Measurements from ENCODE around the gene RTRAF.

The RTRAF gene

DNA sequence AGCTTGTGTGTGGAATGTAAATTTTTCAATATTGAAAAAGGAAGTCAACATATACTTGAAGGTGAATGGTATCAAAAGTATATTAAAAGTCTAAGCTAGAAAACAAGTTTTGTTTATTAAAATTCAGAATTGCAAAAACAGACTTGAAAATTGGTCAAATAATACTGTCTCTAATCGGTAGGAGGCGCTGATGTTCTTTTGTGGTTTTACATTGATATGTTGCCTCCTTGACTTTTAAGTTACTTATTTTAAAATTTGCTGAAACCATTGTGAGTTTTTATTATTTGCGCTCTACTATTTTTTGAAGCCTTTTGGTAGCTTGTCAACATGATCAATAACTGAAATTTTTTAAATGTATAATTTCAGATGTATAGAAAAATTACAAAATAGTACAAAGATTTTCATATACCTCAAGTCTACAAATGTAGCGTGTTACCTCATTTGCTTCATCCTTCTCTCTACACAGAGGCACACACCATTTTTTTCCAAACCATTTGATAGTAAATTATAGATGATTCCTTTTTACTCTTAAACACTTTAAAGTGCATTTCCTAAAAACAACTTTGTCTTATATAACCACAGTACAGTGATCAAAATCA lies 6.9 kb downstream of the RTRAF start:
- DNase-seq: no peak

DNA sequence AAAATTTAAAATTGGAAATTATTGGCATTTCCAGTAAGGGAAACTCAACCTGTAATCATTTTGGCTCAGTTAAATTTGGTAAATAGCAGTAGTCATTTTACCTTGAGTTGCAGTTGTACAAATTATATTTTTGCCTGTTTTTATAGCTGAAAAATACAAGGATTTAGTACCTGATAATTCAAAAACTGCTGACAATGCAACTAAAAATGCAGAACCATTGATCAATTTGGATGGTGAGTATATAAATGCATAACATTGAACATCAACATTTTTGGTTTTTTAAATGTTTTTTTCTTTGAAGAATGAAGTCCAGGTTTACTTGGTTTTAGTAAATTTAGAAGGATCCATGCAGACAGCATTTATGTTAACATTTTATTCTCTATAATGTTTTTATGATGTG lies 9.0 kb downstream of the RTRAF start:
- no peak for DNase-seq

DNA sequence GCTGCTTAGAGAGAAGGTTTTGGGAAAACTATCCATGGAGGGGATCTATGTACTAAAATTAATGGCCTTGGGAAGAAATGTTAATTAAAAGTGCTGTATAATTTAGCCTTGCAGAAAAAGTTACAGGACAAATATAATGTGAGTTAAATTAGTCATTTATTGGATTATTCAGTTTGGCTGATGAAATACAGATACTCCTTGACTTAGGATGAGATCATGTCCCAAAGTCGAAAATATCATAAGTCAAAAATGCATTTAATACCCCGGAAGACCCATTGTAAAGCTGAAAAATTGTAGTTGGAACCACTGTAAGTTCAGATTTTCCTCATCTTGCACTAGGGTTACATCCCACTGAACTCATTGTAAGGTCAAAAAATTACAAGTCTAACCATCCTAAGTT lies 9.7 kb downstream of the RTRAF start:
- no peak for DNase-seq

DNA sequence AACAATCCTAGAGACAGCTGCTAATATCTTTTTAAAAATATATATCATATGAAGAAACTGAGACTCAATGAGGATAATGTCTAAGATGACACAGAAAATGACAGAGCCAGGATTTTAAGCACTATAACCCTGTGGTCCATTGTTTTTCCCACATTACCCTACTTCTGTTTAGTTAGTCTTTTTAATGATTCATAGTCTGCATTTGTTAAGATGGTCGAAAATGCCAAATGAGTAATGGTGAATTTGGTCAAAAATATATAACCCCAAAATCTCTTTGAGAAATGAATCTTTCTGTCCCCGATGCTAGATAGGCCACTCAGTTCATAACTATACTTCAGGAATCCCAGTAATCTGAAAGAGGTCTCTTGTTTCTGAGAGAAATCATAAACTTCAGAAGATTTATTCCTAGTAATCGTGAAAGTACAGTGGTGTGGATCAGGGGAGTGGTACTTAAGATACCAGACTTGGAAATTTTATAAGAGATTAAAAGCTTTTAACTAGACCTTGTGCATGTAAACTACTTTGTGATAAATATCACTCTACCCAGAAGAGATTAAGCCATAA lies 10.8 kb downstream of the RTRAF start:
- no peak for DNase-seq

DNA sequence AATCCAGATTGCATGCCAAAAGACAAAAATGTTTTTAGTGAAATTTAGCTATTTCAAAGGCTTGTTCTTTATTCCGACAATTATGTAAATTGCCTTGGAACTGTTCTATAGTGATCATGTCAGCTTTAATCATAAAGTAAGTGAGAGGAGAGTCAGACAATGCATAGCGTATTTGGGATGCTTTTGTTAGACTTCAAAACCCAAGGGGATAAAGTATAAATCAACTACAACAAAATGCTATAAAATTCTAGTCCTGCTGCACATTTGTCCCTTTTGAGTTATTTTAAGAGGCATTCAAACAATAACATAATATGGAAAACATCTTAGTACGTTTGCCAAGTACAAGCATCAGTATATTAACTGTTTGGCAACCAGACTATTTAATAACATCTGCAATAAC lies 11.3 kb downstream of the RTRAF start:
- no peak for DNase-seq

DNA sequence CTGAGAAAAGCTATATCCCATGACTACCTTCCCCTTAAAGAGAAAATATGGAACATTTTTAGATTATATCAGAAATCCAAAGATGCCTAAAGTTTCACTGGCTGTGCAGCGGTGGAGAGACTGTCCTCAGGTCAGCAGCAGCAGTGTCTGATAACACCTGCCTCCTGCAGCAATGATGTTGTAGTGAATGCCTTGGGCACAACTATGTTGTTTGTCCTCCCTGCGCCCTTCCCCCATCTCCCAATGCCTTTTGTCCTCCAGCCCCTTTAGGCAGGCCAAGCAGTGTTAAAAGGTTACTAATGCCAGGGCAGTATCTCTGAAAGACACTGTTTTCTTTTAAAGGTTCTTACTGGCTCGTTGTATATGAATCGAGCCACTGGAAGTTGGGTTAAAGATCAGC lies 13.2 kb downstream of the RTRAF start:
- DNase-seq: no peak

DNA sequence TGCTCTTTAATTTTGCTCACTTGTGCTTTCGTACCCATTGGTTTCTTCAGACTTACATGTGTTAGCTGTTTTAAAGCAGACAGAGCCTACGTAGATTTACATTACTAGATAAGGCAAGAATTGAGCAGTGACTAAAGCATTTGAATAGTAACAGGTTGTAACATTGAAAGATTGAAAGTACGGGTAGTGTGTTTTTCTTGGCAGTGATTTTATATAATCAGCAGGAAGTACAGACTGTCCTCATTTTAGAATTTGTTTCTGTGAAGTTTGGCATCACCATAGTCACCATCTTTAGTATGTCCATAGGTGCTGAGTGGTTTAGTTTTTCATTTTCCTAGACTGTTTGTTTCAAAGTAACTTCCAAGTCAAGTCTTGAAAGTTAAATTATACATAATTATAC lies 14.0 kb downstream of the RTRAF start:
- no peak for DNase-seq

DNA sequence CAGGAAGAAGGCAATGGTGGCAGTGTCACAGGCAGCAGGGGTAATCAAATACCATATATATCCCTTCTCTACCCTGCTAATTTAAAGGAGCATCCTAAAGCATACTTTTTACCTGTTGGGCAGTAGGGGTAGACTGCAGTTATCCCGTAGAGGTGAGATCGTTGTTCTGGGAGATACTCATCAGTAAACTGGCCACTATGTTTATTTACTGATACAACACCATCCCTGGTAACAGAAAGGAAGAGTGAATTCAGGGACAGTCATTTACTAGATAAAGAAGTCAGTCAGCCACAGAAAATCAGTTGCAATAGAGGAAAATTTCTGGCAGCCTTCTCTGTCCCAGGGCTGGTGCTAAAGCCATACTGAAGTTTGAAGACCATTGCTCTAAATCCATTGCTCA lies 16.3 kb downstream of the RTRAF start:
- no peak for DNase-seq

DNA sequence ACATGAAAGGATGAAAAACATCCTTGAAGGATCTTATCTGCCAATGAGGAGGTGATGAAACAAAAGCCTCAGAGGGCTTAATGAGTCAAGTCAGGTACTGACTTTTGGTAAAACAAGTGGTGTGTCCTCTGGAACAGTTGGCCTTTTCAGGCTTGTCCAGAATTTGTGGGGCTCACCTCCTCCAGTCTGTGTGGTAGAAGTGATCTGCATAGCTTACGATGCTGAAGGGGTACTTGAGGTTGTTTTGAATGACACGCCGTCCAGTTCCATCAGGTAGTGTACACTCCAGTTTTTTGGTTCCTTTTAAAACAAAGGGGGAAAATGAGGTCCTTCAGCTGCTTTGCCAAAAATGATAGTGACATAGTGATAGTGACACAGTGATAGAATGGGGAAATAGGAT lies 17.0 kb downstream of the RTRAF start:
- no peak for DNase-seq

DNA sequence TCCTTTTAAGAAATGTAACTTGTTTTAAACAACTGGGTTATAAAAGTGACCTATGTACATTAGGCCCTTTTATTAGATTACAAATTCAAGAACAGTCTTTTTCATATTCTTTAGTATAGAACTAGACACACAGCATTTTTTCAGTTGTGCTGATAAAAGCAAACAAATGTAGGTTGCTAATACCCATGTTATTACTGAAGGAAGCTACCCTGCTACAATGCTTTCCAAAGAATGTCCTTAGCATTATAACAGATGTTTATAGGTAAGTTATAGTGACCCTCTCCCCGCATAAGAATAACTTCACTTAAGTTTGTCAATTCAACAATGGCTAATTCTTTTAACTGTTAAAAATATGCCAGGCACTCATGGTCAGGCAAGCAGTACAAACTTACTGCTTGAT lies 17.9 kb downstream of the RTRAF start:
- no peak for DNase-seq

DNA sequence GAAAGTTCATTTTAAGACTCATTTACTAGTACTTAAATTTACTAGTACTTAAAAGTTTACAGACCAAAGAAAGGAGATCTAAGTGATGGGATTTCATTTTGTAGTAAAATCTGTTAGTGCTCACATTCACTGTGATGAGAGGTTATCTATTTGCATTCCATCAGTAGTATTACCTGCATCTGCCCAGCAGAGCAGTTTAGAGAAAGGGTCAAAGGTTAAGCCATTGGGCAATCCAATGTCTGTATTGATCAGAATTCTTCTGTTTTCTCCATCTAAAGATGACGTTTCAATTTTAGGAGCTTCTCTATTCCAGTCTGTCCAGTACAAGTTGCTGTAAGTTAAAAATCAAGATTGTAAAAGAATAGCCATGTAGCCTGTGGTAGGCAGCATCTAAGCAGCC lies 18.3 kb downstream of the RTRAF start:
- DNase-seq: no peak

DNA sequence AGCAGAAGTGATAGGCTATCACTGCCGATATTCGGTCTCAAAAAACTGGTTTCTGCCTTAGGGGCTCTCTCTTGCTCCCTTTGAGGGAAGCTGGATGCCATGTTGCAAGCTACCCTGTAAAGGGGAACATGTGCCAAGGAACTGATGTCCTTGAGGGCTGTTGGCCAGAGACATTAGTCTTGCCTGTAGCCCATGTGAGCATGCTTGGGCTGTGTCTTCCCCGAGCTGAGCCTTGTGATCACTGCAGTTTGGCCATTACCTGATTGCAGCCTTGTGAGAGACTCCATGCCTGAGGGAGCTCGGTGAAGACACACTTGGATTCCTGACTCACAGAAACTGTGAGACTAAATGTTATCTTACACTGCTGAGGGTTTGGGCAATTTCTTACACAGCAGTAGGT lies 18.8 kb downstream of the RTRAF start:
- DNase-seq: no peak

DNA sequence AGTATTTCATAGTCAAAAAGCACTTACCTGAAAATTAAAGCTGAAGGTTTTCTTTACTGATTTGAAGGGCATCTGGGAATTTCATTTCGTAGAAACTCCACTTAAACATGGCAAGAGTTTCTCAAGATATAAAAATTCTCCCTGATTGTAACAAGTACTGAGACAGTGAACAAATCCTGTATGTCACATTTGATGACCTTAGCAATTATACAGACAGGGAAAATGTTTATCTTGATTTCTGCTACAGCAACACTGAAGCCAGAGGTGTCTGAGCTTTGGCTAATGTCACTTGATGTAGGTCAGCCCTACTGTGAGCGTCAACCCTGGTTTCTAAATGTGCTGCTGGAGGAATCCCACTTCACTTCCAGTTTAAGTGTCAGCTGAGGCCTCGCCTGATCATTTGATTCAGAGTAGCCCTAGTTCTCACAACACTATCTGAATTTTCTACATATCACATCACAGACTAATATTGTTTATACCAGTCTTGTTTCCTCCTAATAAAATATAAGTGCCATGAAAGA lies 20.9 kb downstream of the RTRAF start:
- DNase-seq: no peak

DNA sequence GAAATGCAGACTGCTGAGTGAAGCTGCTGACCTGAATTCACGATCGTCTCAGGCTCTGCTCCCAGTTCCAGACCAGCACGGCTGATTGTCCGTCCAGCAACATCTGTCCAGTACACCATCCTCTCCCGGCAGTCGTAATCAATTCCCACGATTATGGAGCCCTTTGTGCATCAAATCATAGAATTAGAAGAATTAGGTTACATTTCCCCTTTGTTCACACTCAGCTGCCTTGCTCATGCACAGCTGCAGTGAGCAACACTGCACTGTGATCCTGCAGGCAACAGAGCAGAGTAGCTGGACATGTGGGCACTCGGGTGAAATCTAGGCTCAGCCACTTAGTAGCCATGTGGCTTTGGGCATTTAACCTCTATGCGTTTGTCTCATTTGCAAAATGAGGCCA lies 22.2 kb downstream of the RTRAF start:
- no peak for DNase-seq

DNA sequence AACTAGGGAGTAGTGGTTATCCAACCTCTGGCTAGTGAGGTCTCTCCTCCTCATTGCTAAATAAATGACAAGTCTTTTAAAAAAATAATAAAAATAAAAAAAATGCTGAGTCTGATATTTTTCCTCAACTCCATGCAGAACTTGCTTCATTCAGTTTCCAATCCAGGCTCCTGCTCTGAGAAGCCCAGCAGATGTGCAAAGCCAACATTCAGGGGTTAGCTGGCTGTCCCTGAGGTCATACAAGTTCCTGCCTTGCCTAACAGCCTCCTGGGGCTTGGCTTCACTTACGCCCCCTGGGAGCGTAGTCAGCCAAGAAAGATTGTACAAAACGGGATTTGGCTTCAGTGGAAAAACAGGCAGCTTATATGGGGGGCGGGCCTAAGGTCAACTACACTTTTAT lies 23.3 kb downstream of the RTRAF start:
- no peak for DNase-seq

DNA sequence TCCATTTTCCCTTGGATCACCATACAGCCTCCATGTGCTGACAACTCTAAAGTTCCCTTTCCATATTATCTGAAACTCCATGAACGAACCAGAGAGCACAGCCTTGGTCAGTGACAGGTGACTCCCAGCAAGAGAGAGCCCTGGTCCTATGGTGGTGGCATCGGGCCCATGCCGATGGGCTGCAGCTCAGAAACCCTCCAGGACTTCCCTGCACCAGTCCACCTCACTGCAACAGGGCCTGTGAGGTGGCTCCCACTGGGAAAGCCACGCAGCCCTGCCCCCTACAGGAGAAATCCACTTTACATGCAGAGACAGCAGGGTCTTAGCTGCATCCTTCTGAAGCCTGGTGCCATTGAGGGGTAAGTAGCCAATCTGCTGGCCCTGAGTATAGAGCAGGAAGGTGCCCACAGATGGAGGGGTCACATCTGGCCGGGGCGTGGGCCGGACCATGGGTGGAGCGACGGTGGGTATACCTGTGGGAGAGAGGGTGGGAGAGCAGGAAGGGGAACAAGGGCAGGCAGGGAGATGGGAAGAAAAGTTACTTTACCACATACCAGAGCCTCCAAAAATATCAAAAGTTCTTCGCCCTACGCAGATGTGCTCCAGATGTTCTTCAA lies 24.7 kb downstream of the RTRAF start:
- DNase-seq: peak in 1 of 2 experiments; percentile 14

DNA sequence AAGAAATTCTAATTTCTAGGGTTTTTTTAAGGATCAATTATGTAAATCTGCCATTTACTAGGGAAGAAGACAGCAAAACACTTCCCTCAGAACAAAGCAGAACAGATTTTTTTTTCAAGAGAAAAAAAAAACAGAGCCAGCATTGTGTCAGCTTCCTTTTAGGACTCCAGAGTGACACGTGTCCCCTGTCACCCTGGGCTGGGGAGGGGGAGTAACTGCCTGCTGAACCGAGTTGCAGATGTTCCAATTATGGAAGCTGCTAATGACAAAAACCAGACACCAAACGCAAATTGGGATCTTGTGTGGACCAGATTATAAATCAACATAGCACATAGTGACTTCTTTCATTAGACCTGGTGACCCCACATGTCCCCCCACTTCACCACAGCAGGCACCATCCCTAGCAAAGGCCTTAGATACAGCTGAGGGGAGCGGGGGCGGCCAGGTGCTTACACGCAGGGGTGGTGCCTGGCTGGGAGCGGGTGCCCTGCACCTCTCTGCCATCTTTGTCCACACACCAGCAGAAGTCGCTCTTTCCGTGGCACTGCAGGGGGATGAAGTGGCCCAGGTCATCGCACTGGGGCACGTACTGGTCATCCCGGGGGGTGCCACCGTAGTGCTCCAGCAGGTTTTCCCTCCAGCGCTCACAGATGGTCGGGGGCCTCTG lies 25.4 kb downstream of the RTRAF start:
- DNase-seq: no peak

DNA sequence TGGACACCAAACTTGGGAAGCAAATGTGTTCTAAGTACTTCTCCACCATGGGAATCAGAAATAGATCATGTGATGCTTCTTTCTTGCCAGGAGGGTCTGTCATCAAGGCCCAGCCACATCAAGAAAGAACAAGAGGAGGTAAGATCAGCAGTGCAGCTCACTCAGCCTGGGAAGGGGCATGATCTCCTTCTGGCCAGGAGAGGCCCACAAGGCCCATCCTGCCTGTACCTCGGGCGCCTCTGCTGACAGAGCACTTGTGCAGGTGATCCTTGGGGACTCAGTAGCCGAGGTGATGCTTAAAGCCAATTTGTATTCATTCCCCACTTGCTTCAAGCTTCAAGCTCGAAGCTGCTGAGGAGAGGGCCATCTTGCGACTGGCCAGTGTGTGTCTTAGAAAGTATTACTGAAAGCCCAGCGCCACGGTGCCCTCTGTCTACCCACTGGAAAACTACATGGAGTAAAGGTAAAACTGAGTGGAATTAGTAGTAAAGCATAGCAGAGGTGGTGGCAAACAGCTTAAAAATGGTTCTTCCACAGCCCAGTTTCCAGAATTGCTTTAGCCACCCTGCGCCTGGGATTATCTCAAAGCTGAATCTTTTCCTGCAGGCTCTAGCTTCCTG lies 26.2 kb downstream of the RTRAF start:
- peak; percentile 18 for DNase-seq

DNA sequence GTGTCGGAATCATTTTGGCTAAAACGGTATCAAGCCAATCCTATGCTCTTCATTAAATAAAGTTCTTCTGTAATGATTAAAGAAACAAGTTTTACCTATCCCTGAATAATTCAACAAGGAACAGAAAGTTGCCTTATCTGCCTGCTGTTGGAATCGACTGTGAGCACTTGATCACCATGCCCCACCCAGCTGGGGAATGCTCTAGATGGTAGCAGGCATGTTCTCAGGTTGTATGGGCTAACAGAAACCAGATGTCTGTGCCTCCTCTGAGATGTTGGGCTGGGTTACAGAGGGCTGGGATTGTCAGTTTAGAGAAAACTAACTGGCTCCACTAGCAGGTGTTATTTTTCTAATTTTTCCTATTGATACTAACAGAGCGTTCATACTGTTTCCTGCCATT lies 28.9 kb downstream of the RTRAF start:
- DNase-seq: no peak

DNA sequence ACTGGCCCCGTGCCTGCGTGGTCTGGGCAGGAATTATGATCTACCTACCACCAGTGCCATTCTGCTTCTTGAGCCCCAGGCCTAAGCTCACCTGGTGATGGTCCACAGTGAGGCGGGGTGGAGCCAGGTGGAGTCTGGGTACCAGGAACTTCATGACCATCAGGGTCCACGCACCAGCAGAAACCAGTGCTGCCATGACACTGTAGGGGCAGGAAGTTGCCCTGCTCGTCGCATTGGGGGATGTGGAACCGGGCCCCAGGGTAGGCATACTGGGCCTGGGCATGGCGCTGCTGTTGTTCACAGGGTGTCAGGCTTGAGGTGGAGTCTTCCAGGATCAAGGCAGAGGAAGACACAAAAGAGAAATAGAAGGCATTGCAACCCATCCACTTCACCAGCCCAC lies 29.6 kb downstream of the RTRAF start:
- no peak for DNase-seq

DNA sequence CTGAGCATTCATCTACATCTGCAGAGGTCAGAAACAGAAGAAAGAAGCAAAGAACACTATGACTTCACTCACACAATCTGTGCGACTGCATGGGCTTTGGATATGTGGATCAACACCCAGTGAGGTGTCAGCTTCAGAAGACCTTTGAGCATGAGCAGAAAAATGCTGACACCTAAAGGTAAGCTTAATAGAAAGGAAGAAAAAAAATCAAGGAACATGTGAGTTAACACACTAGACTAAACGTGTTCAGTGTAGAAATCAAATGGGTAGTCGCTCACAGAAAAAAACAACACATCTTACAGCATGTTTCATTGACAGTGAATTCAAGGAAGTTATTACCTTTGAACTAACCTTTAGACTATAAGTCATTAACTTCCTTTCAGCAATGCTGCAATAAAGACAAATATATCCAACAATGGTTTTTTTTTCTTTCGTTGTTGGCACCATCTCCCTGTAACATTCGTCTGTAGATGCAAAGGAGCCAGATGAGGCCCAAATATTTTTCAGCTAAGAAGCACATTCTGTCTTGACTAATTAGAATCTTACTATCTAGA lies 30.9 kb downstream of the RTRAF start:
- DNase-seq: no peak

DNA sequence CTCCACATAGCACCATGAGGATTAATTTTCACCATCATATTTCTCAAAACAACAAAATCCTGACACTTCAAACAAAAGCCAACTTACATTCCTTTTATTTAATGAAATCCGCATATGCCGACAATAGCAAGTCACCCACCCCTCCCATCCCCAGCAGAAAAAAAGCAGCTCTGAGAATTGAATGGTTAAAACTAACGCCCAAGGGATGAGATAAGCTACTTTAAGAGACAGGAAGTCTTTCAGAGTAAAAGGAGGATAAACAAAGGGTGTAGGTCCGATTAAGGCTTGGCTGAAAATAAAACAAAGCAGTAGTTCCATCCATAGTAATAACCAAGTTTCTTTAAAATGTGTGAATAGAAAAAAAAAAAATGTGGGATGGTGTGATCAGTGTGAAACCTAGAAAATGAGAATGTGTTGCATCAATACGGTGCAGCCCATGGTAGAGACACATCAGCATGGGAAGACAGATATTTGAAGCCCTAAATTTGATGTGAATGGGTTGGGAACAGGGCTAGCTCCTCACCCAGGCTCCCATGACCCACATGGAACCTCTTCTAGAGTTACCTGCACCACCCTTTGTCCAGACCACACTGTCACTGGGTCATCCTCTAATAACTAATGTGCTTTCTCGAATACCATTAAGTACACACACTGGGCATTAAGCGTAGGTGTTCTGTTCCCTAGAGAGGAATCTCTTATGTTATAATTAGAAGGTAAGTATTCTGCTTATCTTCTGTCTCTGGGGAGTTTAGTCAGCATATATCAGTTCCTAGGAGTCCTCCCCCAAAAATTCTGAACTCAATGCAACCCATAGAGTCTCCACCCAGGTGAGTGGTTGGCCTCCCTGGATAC lies 31.7 kb downstream of the RTRAF start:
- DNase-seq: no peak

Measured in AML-193 (cell line).